Esophagus (tissue), 2 donors: Measurements from ENCODE around the gene LRBA. TPM values are rescaled to one million over a fixed set of nuclear protein-coding genes. Genes with fewer than 3 reads are reported as not detected.

Source experiments
- H3K27ac ChIP-seq, 2 donors: one replicate each; pipeline ENCODE4 v1.5.1; 2013; ENCODE audit warnings: low read depth in 2 of 2, mild to moderate bottlenecking in 2 of 2, inconsistent platforms in 1 of 2, low read length in 1 of 2, moderate library complexity in 1 of 2
- H3K27me3 ChIP-seq, 2 donors: one replicate each; pipeline ENCODE4 v1.6.1; 2013; ENCODE audit warnings: low read length in 2 of 2, control low read depth in 1 of 2, mild to moderate bottlenecking in 1 of 2; ENCODE audit not compliant: insufficient read depth in 2 of 2, control insufficient read depth in 1 of 2
- H3K36me3 ChIP-seq, 2 donors: one replicate each; pipeline ENCODE4 v1.6.1; 2013; ENCODE audit warnings: low read length in 1 of 2; ENCODE audit not compliant: control insufficient read depth in 2 of 2, insufficient read depth in 2 of 2
- H3K4me1 ChIP-seq, 2 donors: one replicate each; pipeline ENCODE4 v1.6.1; 2013; ENCODE audit warnings: low read length in 1 of 2; ENCODE audit not compliant: control insufficient read depth in 2 of 2, insufficient read depth in 2 of 2
- H3K4me3 ChIP-seq, 2 donors: one replicate each; pipeline ENCODE4 v1.5.1; 2013; ENCODE audit warnings: low read length in 2 of 2, mild to moderate bottlenecking in 2 of 2, low read depth in 1 of 2, moderate library complexity in 1 of 2
- H3K9me3 ChIP-seq, 2 donors: one replicate each; pipeline ENCODE4 v1.6.1; 2013; ENCODE audit warnings: mild to moderate bottlenecking in 2 of 2, low read depth in 1 of 2, low read length in 1 of 2, moderate library complexity in 1 of 2; ENCODE audit not compliant: control insufficient read depth in 2 of 2, insufficient read depth in 1 of 2
- WGBS, 2 donors: extraction: QIAGEN DNeasy Blood & Tissue Kit; methylation state at CpG; one replicate each; pipeline ENCODE4 v1.1.7; 2013; 5-methylcytosine and 5-hydroxymethylcytosine counted together
- polyA plus RNA-seq, 2 donors: library from polyadenylated mRNA; stranded (reverse); fragments of 200-250 nt; gene quantifications; one replicate each; pipeline ENCODE4 v1.2.3, GENCODE V29; 2013
- donor health status: healthy with polysubstance abuse.
- donor health status: Bipolar disorder and iron deficiency.

The LRBA gene
- polyA plus RNA-seq, 2 donors, result 13.1 to 24.7 TPM

DNA sequence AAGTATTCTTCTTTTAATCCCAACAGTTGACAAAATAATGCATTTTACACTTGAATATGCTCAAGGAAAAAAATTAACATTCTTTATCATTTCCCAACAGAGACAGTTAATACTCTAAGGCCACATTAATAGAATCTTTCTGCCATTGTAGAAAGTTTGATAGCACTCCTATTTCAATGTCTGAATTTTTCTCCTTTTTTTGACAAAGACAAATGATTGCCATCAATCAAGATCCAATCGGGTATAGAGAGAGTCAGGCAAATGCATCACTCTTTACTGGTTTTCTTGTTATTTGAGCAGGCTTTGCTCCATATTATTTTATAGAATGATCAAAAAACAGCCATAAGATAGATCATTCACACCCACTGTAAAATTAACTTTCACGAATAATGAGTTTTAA lies 387.0 kb downstream of the LRBA start:
- H3K36me3 ChIP-seq, result no peaks in the 10 kb centered on the region
- H3K27me3 ChIP-seq, result no peaks in the 10 kb centered on the region
- H3K4me1 ChIP-seq, result no peaks in the 10 kb centered on the region
- H3K9me3 ChIP-seq, result no peaks in the 10 kb centered on the region
- 90 to 91% methylated on average over 2 of the region's 2 CpGs for WGBS, 2 donors
- no peak overlapping the region for H3K4me3 ChIP-seq
- H3K27ac ChIP-seq, result no peak overlapping the region

DNA sequence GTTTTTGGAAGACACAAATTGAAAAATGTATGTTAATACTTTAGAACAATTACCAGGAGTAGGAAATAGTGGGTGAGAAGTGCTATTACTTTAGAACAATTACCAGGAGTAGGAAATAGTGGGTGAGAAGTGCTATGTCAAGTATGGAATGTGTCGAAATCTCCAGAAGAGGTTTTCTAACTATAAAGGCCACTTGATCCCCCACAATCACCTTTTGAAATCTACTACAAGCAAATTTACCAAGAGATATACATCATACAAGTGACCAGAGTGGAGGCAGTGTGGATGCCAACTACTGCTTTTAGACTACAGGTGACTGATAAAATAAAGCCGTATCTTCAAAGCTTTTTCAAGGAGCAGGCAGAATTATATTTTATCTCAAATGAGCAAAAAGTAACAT lies 390.1 kb downstream of the LRBA start:
- Histone ChIP-seq H3K27me3 (no peaks in the 10 kb centered on the region), H3K27ac (no peak overlapping the region), H3K9me3 (no peaks in the 10 kb centered on the region), H3K4me1 (no peaks in the 10 kb centered on the region), H3K4me3 (no peak overlapping the region), H3K36me3 (no peaks in the 10 kb centered on the region)
- WGBS, 2 donors, result 89 to 95% methylated on average over 2 of the region's 2 CpGs

DNA sequence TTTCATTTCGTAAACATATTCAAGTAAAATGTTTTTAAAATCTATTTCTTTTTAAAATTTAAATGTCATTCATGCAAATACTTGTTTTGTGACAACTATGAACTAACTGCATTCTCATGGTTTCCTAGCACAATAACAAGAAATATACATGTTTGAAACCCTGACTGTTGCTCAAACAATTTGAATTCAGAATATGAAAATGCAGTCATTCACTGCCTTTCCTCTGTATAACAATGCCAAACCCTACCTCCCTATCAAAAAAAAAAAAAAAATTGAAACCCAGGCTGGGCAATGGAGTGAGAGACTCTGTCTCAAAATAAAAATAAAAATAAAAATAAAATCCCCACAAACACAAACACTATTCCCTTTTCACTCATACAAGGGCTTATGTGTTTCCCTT lies 391.0 kb downstream of the LRBA start:
- H3K27me3 ChIP-seq, result no peaks in the 10 kb centered on the region
- H3K27ac ChIP-seq, result no peak overlapping the region
- H3K9me3 ChIP-seq, result no peaks in the 10 kb centered on the region
- H3K36me3 ChIP-seq, result no peaks in the 10 kb centered on the region
- no peak overlapping the region for H3K4me3 ChIP-seq
- 95 to 100% methylated on average over 1 of the region's 1 CpG for WGBS, 2 donors
- H3K4me1 ChIP-seq, result no peaks in the 10 kb centered on the region

DNA sequence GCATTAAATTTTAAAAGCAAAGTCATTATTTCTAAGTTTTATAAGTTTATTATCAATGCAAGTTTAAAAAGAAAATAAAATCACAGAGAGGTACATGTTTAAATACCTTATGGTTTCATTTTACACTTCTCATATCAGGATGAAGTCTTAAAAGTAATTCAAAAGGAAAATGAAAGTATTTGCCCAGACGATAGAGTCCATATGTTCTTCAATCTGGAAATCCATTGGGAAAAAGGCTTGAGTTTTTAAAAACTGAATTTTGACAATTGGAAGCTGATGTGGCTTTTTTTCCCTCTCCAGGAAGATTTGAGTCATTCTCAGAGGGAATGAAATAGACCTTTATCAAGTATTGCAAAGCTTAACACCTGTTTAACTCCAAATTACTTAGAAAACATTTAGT lies 396.0 kb downstream of the LRBA start:
- Histone ChIP-seq H3K4me1 (no peaks in the 10 kb centered on the region), H3K27me3 (no peaks in the 10 kb centered on the region), H3K9me3 (no peaks in the 10 kb centered on the region), H3K27ac (no peak overlapping the region), H3K4me3 (no peak overlapping the region), H3K36me3 (no peaks in the 10 kb centered on the region)
- 31 to 37% methylated on average over 1 of the region's 1 CpG for WGBS, 2 donors

DNA sequence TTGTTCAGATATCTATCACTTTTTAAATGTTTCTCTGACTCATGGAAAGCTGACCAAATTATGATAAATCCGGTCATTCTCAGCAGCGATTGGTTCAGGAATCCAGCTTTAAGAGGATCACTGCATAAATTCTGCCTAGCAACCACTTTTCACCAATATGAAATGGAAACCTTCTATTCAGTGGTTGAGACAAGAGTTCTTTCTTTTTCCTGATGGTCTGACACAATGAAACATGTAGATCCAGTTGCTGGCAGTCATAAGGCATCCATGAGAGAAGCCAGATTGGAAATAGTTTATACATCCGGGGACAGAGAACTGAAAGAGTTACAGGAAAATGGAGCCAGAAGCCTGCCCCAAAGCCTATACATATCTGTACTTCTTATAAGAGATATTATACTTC lies 406.0 kb downstream of the LRBA start:
- no peak overlapping the region for H3K27ac ChIP-seq
- H3K4me3 ChIP-seq, result no peak overlapping the region
- no peaks in the 10 kb centered on the region for H3K36me3 ChIP-seq
- no peaks in the 10 kb centered on the region for H3K9me3 ChIP-seq
- no peaks in the 10 kb centered on the region for H3K4me1 ChIP-seq
- no peaks in the 10 kb centered on the region for H3K27me3 ChIP-seq
- 92 to 94% methylated on average over 3 of the region's 3 CpGs for WGBS, 2 donors

DNA sequence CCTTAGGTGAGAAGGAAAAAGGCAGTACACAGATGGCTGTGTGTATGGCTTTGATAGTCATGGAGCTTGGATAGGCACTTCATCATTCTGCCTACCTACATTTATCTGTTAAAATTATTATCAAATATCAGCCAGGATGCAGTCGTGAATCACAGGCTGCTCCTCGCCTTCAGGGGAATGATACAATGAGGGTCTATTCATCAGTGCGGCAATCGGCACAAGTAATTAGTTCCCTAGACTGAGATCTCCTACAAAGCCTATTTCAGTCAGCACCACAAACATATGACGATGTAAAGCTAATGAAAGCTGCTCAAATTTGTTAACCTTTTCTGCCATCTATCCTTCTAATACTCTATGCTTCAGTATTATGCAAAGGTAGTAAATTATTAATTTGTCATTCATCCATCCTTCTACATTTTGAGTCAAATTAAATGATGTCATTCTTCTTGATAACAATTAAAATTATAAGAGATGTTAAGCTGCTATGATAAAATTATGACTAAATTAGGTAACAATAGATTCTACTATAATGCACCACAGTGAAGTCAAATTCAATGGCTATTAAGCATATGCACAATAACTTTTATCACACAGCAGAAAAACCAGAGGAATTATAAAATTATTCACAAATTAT lies 414.2 kb downstream of the LRBA start:
- Histone ChIP-seq H3K27ac (no peak overlapping the region), H3K9me3 (no peaks in the 10 kb centered on the region), H3K27me3 (no peaks in the 10 kb centered on the region), H3K36me3 (no peaks in the 10 kb centered on the region), H3K4me3 (no peak overlapping the region), H3K4me1 (no peaks in the 10 kb centered on the region)
- 89 to 90% methylated on average over 5 of the region's 5 CpGs for WGBS, 2 donors

DNA sequence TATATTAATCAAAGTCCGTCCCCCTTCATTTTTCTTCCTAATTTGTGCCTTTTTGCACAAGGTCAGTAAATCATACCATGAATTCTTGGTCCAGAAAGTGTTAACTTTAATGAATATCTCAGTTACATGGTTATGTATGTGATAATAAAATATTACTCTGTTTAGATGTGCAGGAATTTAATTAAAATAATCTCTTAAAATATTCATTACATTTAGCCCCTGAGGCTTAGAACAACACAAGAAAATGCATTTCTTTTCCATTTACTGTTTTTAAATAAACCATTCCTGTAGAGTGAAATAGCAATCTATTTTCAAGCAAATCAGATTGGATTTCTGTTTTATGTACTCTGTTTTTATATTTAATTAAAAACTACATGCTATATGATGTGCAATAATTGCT lies 415.5 kb downstream of the LRBA start:
- Histone ChIP-seq H3K36me3 (no peaks in the 10 kb centered on the region), H3K4me1 (no peaks in the 10 kb centered on the region), H3K4me3 (no peak overlapping the region), H3K27me3 (no peaks in the 10 kb centered on the region), H3K27ac (no peak overlapping the region), H3K9me3 (no peaks in the 10 kb centered on the region)
- WGBS, 2 donors, result 93 to 98% methylated on average over 1 of the region's 1 CpG

DNA sequence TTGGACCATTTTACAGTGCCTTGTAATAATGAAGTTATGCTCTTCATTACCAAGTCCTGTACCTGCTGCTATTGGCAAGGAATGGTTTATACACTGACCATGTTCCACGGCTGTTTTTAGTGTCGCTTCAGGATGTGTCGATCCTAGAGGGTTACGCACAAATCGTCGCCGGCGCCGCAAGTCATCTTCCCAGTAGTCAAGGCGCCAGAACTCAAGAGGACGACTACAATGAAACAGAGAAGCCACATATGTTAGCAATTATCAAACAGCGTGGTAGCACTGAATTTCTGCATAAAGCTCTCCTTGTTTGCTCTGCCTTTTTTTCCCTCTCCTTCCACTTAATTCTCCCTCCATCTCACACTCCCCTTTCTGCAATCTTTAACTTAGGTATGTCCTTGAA lies 416.2 kb downstream of the LRBA start:
- Histone ChIP-seq H3K4me1 (no peaks in the 10 kb centered on the region), H3K36me3 (no peaks in the 10 kb centered on the region), H3K9me3 (no peaks in the 10 kb centered on the region), H3K4me3 (no peak overlapping the region), H3K27ac (no peak overlapping the region), H3K27me3 (no peaks in the 10 kb centered on the region)
- WGBS, 2 donors, result 93 to 97% methylated on average over 12 of the region's 12 CpGs

DNA sequence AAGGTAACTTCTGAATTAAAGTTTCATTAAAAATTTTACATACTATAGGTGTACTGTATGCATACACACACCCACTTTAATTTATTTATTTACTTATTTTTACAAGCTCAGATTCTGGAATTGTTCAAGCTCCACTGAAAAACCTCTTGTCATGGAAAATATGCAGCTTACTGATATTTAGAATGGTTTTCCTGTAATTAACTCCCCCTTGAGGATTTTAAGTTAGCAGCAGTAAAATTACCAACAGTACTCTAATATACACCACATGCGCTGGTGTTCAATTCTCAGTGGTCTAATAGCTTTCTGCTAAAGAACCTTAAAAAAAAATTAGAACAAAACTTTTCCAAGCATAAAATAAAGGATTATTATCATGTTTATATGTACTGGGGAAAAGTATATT lies 421.1 kb downstream of the LRBA start:
- no peaks in the 10 kb centered on the region for H3K9me3 ChIP-seq
- no peaks in the 10 kb centered on the region for H3K4me1 ChIP-seq
- H3K27me3 ChIP-seq, result no peaks in the 10 kb centered on the region
- H3K36me3 ChIP-seq, result peaks cover 0 to 2% of the 10 kb centered on the region in 2 donors
- H3K27ac ChIP-seq, result no peak overlapping the region
- WGBS, 2 donors, result 84 to 93% methylated on average over 1 of the region's 1 CpG
- H3K4me3 ChIP-seq, result no peak overlapping the region

DNA sequence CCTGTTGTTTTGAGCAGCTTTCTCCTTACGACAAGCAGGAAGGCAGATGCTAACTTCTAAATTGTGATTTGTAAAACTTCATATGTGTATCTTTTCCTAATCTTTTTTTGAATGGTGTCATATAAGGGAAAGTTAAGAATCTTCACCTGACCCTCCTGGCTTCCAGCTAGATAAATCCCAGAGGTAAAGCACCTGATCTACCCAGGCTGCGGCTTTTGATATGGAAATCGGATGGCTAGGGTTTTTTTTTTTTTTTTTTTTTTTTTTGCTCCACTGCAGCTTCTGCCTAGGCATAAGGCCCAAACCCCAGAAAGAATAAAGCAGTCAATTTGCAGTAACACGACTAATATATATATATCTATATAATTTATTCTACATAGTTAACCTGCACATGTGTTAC lies 423.2 kb downstream of the LRBA start:
- no peaks in the 10 kb centered on the region for H3K27me3 ChIP-seq
- H3K4me3 ChIP-seq, result no peak overlapping the region
- H3K36me3 ChIP-seq, result peaks cover 0 to 2% of the 10 kb centered on the region in 2 donors
- WGBS, 2 donors, result 91 to 96% methylated on average over 4 of the region's 4 CpGs
- H3K4me1 ChIP-seq, result no peaks in the 10 kb centered on the region
- no peak overlapping the region for H3K27ac ChIP-seq
- no peaks in the 10 kb centered on the region for H3K9me3 ChIP-seq
